WI38 (cell line): ENCODE results near the gene RRAGC.
"Not testable (repeated sequence)": the region's sequence is repeated elsewhere in the genome, so short reads cannot be mapped to it uniquely, and the experiment has no call there.

Experiments used
- H3K4me3 ChIP-seq: 2 replicates; pipeline ENCODE4 v1.5.1; 2011; ENCODE audit warnings: low read depth, mild to moderate bottlenecking, control low read depth, low read length
- TF ChIP-seq, protein P1 (sequence below): IDR thresholded peaks from 2 replicates; pipeline ENCODE4 v1.5.1; 2012; ENCODE audit warnings: low read depth, mild to moderate bottlenecking, control low read depth, low read length

RRAGC gene

DNA sequence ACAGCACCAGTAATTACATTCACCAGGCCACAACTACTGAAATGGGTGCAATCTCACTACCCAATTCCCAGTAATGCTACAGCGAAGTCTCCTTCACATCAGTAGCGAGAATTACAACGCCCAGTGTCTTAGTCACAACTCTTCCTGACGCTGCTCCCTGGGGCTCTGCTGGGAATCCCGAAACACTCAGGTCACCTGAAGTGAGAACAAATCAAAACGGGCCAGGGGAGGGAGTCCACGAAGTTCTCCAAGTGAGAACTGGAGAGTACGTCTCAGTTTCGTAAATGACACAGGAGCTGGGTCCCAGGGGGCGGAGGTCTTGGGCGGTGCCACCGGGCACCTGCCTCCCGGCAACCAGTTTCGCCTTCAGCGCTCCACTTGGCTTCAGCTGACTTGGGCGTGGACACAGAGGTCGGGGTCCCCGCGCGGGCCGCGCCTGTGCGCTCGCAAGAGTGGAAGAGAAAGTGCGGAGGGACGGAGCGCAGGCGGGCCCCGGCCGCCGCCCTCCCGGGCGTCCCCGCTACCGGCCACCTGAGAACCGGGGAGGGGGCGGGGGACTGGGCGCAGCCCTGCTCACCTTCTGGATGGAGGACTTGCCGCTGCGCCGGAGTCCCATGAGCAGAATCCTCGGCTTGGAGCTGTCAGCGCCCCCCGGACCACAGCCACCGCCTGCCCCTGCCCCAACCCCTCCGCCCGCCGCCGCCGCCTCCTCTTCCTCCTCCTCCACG is 575 bp downstream of the RRAGC start:
- peak overlapping the region; percentile 95 for H3K4me3 ChIP-seq
- TF ChIP-seq, protein P1, sequence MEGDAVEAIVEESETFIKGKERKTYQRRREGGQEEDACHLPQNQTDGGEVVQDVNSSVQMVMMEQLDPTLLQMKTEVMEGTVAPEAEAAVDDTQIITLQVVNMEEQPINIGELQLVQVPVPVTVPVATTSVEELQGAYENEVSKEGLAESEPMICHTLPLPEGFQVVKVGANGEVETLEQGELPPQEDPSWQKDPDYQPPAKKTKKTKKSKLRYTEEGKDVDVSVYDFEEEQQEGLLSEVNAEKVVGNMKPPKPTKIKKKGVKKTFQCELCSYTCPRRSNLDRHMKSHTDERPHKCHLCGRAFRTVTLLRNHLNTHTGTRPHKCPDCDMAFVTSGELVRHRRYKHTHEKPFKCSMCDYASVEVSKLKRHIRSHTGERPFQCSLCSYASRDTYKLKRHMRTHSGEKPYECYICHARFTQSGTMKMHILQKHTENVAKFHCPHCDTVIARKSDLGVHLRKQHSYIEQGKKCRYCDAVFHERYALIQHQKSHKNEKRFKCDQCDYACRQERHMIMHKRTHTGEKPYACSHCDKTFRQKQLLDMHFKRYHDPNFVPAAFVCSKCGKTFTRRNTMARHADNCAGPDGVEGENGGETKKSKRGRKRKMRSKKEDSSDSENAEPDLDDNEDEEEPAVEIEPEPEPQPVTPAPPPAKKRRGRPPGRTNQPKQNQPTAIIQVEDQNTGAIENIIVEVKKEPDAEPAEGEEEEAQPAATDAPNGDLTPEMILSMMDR, result no peak

DNA sequence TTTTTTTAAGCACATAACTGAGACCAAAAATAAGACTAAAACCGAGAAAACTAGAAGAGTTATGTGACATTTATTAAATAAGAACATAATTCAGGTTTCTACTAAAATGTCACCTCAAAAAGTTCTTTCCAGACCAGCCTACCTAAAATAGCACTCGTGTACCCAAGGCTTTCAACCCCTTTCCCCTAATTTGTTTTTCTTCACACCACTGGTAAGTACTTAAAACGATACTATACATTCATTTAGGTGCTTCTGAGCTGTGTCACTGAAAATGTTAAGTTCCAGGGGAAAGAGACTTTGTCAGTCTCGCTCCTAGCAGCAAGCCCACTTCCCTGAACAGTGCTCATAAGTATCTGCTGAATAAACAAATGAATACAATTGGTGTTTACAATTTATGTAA is 6.8 kb downstream of the RRAGC start:
- TF ChIP-seq, protein P1, result no peak
- no peak overlapping the region for H3K4me3 ChIP-seq

DNA sequence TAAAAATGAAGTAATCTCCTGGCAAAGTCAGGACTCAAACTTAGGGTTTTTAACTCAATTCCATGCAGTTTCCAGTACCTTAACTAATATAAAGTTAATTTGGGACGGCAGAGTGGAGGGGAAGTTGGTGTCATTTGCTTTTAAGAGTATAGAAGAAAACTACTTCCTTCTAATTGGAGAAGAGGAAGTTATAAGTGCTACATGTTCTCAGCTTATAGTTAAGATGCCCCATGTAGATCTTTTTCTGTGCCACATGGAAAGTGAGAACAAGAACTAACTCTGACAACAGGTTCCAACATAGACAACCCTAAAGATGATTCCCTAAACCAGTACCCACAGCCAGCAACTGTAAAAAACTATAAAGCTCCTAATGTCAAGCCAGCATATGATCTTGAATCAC is 11.5 kb downstream of the RRAGC start:
- no peak overlapping the region for H3K4me3 ChIP-seq
- TF ChIP-seq, protein P1, result no peak

DNA sequence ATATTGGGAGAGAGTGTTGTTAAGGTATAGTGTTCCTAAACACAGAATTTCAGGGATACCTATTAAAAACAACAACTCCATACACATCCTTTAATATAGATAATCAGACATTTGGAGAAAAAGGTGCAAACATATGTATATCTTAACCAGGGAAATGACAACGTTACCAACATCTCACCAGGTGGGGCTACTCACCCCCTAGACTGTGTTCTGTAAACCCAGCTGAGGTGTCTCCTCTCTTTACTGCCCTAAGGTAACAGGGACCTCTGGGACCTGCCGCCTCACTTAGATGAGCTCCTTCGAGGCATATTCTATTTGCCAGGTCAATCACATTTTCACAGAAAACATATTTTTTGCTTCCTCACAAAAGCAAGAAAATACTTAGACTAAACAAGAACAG is 13.4 kb downstream of the RRAGC start:
- TF ChIP-seq, protein P1, result no peak
- H3K4me3 ChIP-seq, result no peak overlapping the region

DNA sequence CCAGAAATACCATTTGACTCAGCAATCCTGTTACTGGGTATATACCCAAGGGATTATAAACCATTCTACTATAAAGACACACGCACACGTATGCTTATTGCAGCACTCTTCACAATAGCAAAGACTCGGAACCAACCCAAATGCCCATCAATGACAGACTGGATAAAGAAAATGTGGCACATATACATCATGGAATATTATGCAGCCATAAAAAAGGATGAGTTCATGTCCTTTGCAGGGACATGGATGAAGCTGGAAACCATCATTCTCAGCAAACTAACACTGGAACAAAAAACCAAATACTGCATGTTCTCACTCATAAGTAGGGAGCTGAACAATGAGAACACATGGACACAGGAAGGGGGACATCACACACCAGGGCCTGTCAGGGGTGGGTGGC is 14.5 kb downstream of the RRAGC start:
- H3K4me3 ChIP-seq, result not testable (repeated sequence)

DNA sequence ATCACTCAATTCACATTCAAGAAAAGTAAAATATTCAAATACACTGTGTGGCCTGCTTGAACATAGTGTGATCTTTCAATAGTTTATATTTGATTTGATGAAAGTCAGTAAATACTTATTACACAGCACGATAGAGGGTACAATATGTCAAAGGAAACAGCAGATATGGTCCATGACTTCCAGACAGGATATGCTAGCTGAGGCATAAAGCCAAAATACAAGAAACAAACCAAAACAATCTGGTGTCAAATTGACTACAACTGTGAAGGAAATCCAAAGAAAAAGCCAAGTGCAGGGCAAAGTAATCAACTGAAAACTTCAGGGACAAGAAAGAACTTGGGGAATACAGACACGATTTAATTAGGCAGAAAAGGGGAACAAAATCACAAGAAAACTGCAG is 19.3 kb downstream of the RRAGC start:
- no peak overlapping the region for H3K4me3 ChIP-seq
- TF ChIP-seq, protein P1, result no peak

DNA sequence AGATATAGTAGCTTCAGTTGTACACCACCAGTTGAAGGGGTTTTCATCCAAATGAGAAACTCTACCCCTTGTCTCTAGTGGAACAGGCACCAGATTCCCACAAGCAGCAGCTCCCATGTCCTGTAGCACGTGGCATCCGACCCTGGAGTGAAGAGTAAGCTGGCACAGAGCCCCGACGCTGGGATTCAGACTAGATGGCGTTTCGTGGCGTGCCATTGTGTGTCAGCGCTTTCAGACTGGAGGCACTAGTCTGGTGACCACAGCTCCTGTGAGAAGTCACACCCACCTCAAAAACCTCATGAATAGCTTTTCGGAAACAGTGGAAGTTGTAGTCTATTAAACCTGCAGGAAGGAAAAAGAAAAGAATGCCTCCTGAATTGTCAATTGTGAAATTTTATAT is 20.2 kb downstream of the RRAGC start:
- H3K4me3 ChIP-seq, result no peak overlapping the region
- TF ChIP-seq, protein P1, result no peak

DNA sequence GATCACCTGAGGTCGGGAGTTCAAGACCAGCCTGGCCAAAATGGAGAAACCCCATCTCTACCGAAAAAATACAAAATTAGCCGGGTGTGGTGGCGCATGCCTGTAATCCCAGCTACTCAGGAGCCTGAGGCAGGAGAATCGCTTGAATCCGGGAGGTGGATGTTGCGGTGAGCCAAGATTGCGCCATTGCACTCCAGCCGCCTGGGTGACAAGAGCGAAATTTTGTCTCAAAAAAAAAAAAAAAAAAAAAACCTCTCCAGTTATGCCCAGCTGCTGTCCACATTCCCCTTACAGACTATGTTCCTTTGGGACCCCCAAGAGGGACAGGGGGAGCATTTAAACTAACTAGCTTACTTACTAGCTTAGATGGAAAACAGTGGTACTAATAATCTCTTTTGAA is 23.3 kb downstream of the RRAGC start:
- not testable (repeated sequence) for H3K4me3 ChIP-seq
